Keratinocyte (primary cell): ENCODE results near the gene WNT3. TPM values are rescaled to one million over a fixed set of nuclear protein-coding genes. Genes with fewer than 3 reads are reported as not detected.
A peak's percentile ranks its signal among the peaks of the same experiment; 100 is the strongest.

ENCODE experiments used
- DNase-seq: peaks from one replicate; pipeline ENCODE4 v3.0.0-alpha.2; 2011; ENCODE audit warnings: low read depth, missing footprints, low spot score
- FAIRE-seq: peaks from 2 replicates; lab custom pipeline; 2011; peaks lifted over from hg19 to GRCh38; lab: Jason Lieb, UNC
- H2AFZ ChIP-seq: 2 replicates; pipeline ENCODE4 v1.6.0; 2012; ENCODE audit warnings: low read length, control low read depth, inconsistent platforms; ENCODE audit not compliant: control insufficient read depth
- H3K27ac ChIP-seq: 2 replicates; pipeline ENCODE4 v1.5.1; 2011; ENCODE audit warnings: low read length; ENCODE audit not compliant: control insufficient read depth, insufficient read depth
- H3K27me3 ChIP-seq: 3 replicates; pipeline ENCODE4 v1.6.0; 2011; ENCODE audit warnings: low read length; ENCODE audit not compliant: control insufficient read depth, insufficient read depth; ENCODE audit errors: extremely low read depth
- H3K36me3 ChIP-seq, 2 experiments: 2 replicates in 1 of 2; 3 replicates in 1 of 2; pipeline ENCODE4 v1.5.1; 2011; ENCODE audit warnings: low read length in 2 of 2, mild to moderate bottlenecking in 1 of 2; ENCODE audit not compliant: control insufficient read depth in 2 of 2, insufficient read depth in 2 of 2; ENCODE audit errors: extremely low read depth in 1 of 2
- H3K4me1 ChIP-seq: 3 replicates; pipeline ENCODE4 v1.5.1; 2011; ENCODE audit warnings: low read length; ENCODE audit not compliant: control insufficient read depth, insufficient read depth; ENCODE audit errors: extremely low read depth
- H3K4me2 ChIP-seq: 3 replicates; pipeline ENCODE4 v1.6.0; 2011; ENCODE audit warnings: low read depth, low read length; ENCODE audit not compliant: control insufficient read depth, insufficient read depth; ENCODE audit errors: extremely low read depth
- H3K4me3 ChIP-seq, 3 experiments: fragments of 200-600 bp in 1 of 3; sonication (generic) in 1 of 3; 2 replicates in 2 of 3; 3 replicates in 1 of 3; pipeline ENCODE4 v1.5.1; 2011 to 2016; ENCODE audit warnings: low read length in 3 of 3, mild to moderate bottlenecking in 3 of 3, control low read depth in 2 of 3, inconsistent platforms in 1 of 3, low read depth in 1 of 3, mixed read lengths in 1 of 3, mixed run types in 1 of 3, moderate library complexity in 1 of 3; ENCODE audit not compliant: control insufficient read depth in 2 of 3, insufficient read depth in 2 of 3; ENCODE audit errors: extremely low read depth in 1 of 3
- H3K79me2 ChIP-seq: 2 replicates; pipeline ENCODE4 v1.6.0; 2012; ENCODE audit warnings: low read length; ENCODE audit not compliant: control insufficient read depth, insufficient read depth
- H3K9ac ChIP-seq: 3 replicates; pipeline ENCODE4 v1.6.0; 2011; ENCODE audit warnings: low read length; ENCODE audit not compliant: control insufficient read depth, insufficient read depth; ENCODE audit errors: extremely low read depth
- H3K9me1 ChIP-seq: 3 replicates; pipeline ENCODE4 v1.6.0; 2011; ENCODE audit warnings: low read length; ENCODE audit not compliant: control insufficient read depth, insufficient read depth; ENCODE audit errors: extremely low read depth
- H3K9me3 ChIP-seq: 2 replicates; pipeline ENCODE4 v1.5.1; 2012; ENCODE audit warnings: low read depth, low read length; ENCODE audit not compliant: control insufficient read depth
- H4K20me1 ChIP-seq: 3 replicates; pipeline ENCODE4 v1.6.0; 2011; ENCODE audit warnings: low read length; ENCODE audit not compliant: control insufficient read depth, insufficient read depth; ENCODE audit errors: extremely low read depth
- EZH2 ChIP-seq: IDR thresholded peaks from one replicate; pipeline ENCODE4 v1.6.1; 2012; ENCODE audit warnings: inconsistent platforms, mild to moderate bottlenecking, low read length, moderate library complexity
- dilution Hi-C: fragments of 300-500 bp; cut with MboI; formaldehyde crosslinking; loops from one replicate; pipeline ENCODE4 v1.7.0; 2020; ENCODE audit warnings: low sequenced_read_pairs; ENCODE audit not compliant: extremely low pct_ligation_motif_present
- polyA plus RNA-seq, 5 experiments: library from polyadenylated mRNA; depleted of rRNA in 3 of 5; stranded (reverse) in 3 of 5; stranded (forward) in 1 of 5; unstranded in 1 of 5; fragments of >200 nt; gene quantifications; 1 replicate in 1 of 5; 2 replicates in 3 of 5; 3 replicates in 1 of 5; pipeline versions ENCODE4 v1.2.1 to v1.2.3, GENCODE V29; 2011 to 2012; ENCODE audit warnings: missing spikeins in 2 of 5, low read depth in 1 of 5, low replicate concordance in 1 of 5
- TF ChIP-seq, protein P1 (sequence below), 3 experiments: IDR thresholded peaks in 1 of 3; conservative IDR thresholded peaks in 1 of 3; optimal IDR thresholded peaks in 1 of 3; 2 replicates in 2 of 3; 3 replicates in 1 of 3; pipeline versions ENCODE3 to v1.5.1; 2011; ENCODE audit warnings: low read length in 3 of 3, mild to moderate bottlenecking in 3 of 3, moderate library complexity in 2 of 3, control low read depth in 1 of 3, inconsistent platforms in 1 of 3; ENCODE audit not compliant: insufficient read depth in 2 of 3; ENCODE audit errors: extremely low read depth in 1 of 3

Gene WNT3
- polyA plus RNA-seq, 1 donor (not counting 4 experiments of a cell fraction or from before 2014, with no cell fraction given), result 1.9 TPM

DNA sequence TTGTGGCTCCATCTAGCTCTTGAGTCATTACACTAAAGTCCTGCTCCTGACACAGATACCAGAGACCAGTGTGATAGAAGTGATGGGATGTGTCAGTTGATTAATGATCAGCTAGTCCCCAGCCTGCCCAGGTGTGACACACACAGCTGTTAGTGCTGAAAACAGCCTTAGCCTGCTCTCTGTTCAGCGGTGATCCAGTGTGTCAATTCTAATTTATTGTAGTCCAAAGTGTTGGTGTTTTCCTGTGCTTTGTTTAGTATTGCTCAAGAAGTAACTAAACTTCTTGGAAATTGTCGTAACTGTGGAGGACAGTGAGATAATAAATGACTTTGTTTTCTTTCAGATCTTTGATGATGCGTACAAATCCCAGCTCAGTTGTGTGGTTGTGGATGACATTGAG is 92.3 kb downstream of the WNT3 start:
- no peak for TF ChIP-seq EZH2
- TF ChIP-seq, protein P1, sequence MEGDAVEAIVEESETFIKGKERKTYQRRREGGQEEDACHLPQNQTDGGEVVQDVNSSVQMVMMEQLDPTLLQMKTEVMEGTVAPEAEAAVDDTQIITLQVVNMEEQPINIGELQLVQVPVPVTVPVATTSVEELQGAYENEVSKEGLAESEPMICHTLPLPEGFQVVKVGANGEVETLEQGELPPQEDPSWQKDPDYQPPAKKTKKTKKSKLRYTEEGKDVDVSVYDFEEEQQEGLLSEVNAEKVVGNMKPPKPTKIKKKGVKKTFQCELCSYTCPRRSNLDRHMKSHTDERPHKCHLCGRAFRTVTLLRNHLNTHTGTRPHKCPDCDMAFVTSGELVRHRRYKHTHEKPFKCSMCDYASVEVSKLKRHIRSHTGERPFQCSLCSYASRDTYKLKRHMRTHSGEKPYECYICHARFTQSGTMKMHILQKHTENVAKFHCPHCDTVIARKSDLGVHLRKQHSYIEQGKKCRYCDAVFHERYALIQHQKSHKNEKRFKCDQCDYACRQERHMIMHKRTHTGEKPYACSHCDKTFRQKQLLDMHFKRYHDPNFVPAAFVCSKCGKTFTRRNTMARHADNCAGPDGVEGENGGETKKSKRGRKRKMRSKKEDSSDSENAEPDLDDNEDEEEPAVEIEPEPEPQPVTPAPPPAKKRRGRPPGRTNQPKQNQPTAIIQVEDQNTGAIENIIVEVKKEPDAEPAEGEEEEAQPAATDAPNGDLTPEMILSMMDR (optimal IDR thresholded peaks at IDR 0.05 in 1 of 3, IDR thresholded peaks at IDR 0.05 in 1 of 3, conservative IDR thresholded peaks at IDR 0.05 in 1 of 3; ENCODE audit: extremely low read depth in 1 of 3, insufficient read depth in 2 of 3, low read length in 3 of 3), result no peak
- H3K4me2 ChIP-seq, result no peak overlapping the region
- no peak overlapping the region for H2AFZ ChIP-seq
- no peaks in the 10 kb centered on the region for H3K36me3 ChIP-seq
- no peaks in the 10 kb centered on the region for H3K9me1 ChIP-seq
- H3K9ac ChIP-seq, result no peak overlapping the region
- H3K27me3 ChIP-seq, result no peaks in the 10 kb centered on the region
- peaks cover 79% of the 10 kb centered on the region for H3K4me1 ChIP-seq
- no peaks in the 10 kb centered on the region for H3K79me2 ChIP-seq
- DNase-seq, result no peak
- dilution Hi-C loops, result no loop called here
- no peaks in the 10 kb centered on the region for H3K9me3 ChIP-seq
- no peak overlapping the region for H3K27ac ChIP-seq
- FAIRE-seq, result peak; percentile 71
- no peak overlapping the region for H3K4me3 ChIP-seq
- no peaks in the 10 kb centered on the region for H4K20me1 ChIP-seq

DNA sequence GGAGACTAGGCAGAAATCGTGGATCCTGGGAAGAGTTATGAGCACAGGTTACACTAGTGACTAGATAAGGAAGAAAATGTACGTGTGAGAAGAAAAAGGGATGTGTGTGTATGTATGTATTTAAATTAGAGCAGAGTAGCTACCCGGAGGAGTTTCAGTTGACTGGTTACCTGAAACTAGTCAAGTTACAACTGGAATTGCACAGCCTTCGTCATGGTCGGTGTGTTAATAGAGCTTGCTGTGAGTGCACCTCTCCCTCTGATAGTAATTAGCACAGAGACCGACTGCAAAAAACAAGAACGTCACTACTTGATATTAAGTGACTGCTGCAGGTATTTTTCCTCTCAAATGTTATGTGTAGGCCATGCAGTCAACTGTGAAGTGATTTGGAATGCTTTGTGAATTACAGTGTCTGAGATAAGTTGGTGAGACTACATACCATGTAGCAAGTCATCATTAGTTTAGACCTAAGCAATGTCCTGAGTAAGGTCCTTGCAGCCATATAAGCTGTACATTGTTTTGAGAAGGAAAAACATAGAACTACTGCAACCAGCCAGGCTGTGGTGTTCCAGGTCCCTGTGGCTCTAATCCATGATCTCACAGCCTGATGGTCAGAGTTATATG is 95.7 kb downstream of the WNT3 start:
- dilution Hi-C loops, result no loop called here
- FAIRE-seq, result peak; percentile 87
- H3K27ac ChIP-seq, result peak overlapping the region; percentile 86

More for the DNA sequence above, 95.7 kb downstream of the WNT3 start:
- Histone ChIP-seq H3K9me3 (no peaks in the 10 kb centered on the region), H3K27me3 (no peaks in the 10 kb centered on the region), H3K4me2 (peak overlapping the region; percentile 60), H3K9me1 (no peaks in the 10 kb centered on the region), H3K36me3 (peaks cover 2% of the 10 kb centered on the region in 2 experiments), H3K4me3 (peak overlapping the region in 1 of 3 experiments; percentile 17), H4K20me1 (no peaks in the 10 kb centered on the region), H3K9ac (peak overlapping the region; percentile 70), H3K79me2 (no peaks in the 10 kb centered on the region), H2AFZ (peak overlapping the region; percentile 83), H3K4me1 (peaks cover 52% of the 10 kb centered on the region)
- no peak for DNase-seq
- TF ChIP-seq, protein P1 (optimal IDR thresholded peaks at IDR 0.05 in 1 of 3, IDR thresholded peaks at IDR 0.05 in 1 of 3, conservative IDR thresholded peaks at IDR 0.05 in 1 of 3; ENCODE audit: extremely low read depth in 1 of 3, insufficient read depth in 2 of 3, low read length in 3 of 3), result no peak
